Cortex of kidney (tissue), 1 donor: ENCODE measurements around the gene C19orf12.
"Not testable (repeated sequence)": the region's sequence is repeated elsewhere in the genome, so short reads cannot be mapped to it uniquely, and the experiment has no call there.

Experiments
- DNase-seq: peaks from one replicate; lab custom pipeline; 2025; lab: John Stamatoyannopoulos, UW

C19orf12 gene

GRCh38 chr19:29731331-29731850, 16.3 kb upstream of the C19orf12 start:
- no peak for DNase-seq

GRCh38 chr19:29727906-29728305, 12.8 kb upstream of the C19orf12 start:
- DNase-seq = no peak

GRCh38 chr19:29724746-29725145, 9.7 kb upstream of the C19orf12 start:
- no peak for DNase-seq

- DNase-seq = no peak
These were observed 9.1 kb upstream of the C19orf12 start for GRCh38 chr19:29724102-29724641.

GRCh38 chr19:29717051-29717450, 2.0 kb upstream of the C19orf12 start:
- DNase-seq = no peak

GRCh38 chr19:29715701-29716581, 880 bp upstream of the C19orf12 start:
- no peak for DNase-seq

GRCh38 chr19:29714371-29714952, 599 bp downstream of the C19orf12 start:
- DNase-seq = no peak

- no peak for DNase-seq
These were observed 2.1 kb downstream of the C19orf12 start for GRCh38 chr19:29712744-29713516.

GRCh38 chr19:29711584-29712132, 3.4 kb downstream of the C19orf12 start:
- no peak for DNase-seq

- DNase-seq = not testable (repeated sequence)
These were observed 5.6 kb downstream of the C19orf12 start for GRCh38 chr19:29709440-29709798.

GRCh38 chr19:29708554-29709439, 6.3 kb downstream of the C19orf12 start:
- DNase-seq = no peak

- no peak for DNase-seq
These were observed 8.4 kb downstream of the C19orf12 start for GRCh38 chr19:29706635-29707034.

GRCh38 chr19:29705706-29706105, 9.4 kb downstream of the C19orf12 start:
- no peak for DNase-seq

GRCh38 chr19:29704562-29705558, 10.2 kb downstream of the C19orf12 start:
- DNase-seq = no peak

GRCh38 chr19:29702963-29703320, 12.1 kb downstream of the C19orf12 start:
- DNase-seq = no peak

GRCh38 chr19:29702161-29702962, 12.7 kb downstream of the C19orf12 start:
- no peak for DNase-seq

GRCh38 chr19:29700498-29700897, 14.6 kb downstream of the C19orf12 start:
- no peak for DNase-seq

GRCh38 chr19:29699861-29700260, 15.2 kb downstream of the C19orf12 start:
- no peak for DNase-seq
